ENCODE data around the gene CDHR3.

- TF ChIP-seq, protein P1, sequence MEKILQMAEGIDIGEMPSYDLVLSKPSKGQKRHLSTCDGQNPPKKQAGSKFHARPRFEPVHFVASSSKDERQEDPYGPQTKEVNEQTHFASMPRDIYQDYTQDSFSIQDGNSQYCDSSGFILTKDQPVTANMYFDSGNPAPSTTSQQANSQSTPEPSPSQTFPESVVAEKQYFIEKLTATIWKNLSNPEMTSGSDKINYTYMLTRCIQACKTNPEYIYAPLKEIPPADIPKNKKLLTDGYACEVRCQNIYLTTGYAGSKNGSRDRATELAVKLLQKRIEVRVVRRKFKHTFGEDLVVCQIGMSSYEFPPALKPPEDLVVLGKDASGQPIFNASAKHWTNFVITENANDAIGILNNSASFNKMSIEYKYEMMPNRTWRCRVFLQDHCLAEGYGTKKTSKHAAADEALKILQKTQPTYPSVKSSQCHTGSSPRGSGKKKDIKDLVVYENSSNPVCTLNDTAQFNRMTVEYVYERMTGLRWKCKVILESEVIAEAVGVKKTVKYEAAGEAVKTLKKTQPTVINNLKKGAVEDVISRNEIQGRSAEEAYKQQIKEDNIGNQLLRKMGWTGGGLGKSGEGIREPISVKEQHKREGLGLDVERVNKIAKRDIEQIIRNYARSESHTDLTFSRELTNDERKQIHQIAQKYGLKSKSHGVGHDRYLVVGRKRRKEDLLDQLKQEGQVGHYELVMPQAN (IDR thresholded peaks at IDR 0.05; ENCODE audit: borderline replicate concordance) = no peak
- TF ChIP-seq USF2 (CRISPR knock-in tag; IDR thresholded peaks at IDR 0.05) (no peak), FOXK2 (conservative IDR thresholded peaks at IDR 0.05 in 1 of 2, IDR thresholded peaks at IDR 0.05 in 1 of 2; ENCODE audit: low read depth in 2 of 2) (no peak), MAFG (tag; conservative IDR thresholded peaks at IDR 0.05) (no peak), ELF1 (tag; IDR thresholded peaks at IDR 0.05) (no peak), NELFE (IDR thresholded peaks at IDR 0.05; ENCODE audit: insufficient read depth, insufficient read length) (no peak), CCAR2 (IDR thresholded peaks at IDR 0.05; ENCODE audit: low read depth, low read length) (no peak)
- TF ChIP-seq, protein P2, sequence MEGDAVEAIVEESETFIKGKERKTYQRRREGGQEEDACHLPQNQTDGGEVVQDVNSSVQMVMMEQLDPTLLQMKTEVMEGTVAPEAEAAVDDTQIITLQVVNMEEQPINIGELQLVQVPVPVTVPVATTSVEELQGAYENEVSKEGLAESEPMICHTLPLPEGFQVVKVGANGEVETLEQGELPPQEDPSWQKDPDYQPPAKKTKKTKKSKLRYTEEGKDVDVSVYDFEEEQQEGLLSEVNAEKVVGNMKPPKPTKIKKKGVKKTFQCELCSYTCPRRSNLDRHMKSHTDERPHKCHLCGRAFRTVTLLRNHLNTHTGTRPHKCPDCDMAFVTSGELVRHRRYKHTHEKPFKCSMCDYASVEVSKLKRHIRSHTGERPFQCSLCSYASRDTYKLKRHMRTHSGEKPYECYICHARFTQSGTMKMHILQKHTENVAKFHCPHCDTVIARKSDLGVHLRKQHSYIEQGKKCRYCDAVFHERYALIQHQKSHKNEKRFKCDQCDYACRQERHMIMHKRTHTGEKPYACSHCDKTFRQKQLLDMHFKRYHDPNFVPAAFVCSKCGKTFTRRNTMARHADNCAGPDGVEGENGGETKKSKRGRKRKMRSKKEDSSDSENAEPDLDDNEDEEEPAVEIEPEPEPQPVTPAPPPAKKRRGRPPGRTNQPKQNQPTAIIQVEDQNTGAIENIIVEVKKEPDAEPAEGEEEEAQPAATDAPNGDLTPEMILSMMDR (IDR thresholded peaks at IDR 0.05 in 2 of 3, conservative IDR thresholded peaks at IDR 0.05 in 1 of 3; ENCODE audit: insufficient read depth in 2 of 3, low read depth in 1 of 3, low read length in 3 of 3) = no peak
- TF ChIP-seq, protein P3, sequence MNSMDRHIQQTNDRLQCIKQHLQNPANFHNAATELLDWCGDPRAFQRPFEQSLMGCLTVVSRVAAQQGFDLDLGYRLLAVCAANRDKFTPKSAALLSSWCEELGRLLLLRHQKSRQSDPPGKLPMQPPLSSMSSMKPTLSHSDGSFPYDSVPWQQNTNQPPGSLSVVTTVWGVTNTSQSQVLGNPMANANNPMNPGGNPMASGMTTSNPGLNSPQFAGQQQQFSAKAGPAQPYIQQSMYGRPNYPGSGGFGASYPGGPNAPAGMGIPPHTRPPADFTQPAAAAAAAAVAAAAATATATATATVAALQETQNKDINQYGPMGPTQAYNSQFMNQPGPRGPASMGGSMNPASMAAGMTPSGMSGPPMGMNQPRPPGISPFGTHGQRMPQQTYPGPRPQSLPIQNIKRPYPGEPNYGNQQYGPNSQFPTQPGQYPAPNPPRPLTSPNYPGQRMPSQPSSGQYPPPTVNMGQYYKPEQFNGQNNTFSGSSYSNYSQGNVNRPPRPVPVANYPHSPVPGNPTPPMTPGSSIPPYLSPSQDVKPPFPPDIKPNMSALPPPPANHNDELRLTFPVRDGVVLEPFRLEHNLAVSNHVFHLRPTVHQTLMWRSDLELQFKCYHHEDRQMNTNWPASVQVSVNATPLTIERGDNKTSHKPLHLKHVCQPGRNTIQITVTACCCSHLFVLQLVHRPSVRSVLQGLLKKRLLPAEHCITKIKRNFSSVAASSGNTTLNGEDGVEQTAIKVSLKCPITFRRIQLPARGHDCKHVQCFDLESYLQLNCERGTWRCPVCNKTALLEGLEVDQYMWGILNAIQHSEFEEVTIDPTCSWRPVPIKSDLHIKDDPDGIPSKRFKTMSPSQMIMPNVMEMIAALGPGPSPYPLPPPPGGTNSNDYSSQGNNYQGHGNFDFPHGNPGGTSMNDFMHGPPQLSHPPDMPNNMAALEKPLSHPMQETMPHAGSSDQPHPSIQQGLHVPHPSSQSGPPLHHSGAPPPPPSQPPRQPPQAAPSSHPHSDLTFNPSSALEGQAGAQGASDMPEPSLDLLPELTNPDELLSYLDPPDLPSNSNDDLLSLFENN (IDR thresholded peaks at IDR 0.05; ENCODE audit: low read depth in 2 of 2, low read length in 2 of 2) = no peak
These were observed 26.1 kb downstream of the CDHR3 start for GRCh38 chr7:105989191-105989590.

Measured in K562 (cell line).